Coronary artery (tissue), 2 donors: Measurements from ENCODE around the gene MSI2.

Experiments
- DNase-seq: peaks from one replicate; pipeline ENCODE4 v3.0.0-alpha.2; 2017; ENCODE audit warnings: low spot score
- H3K27ac ChIP-seq, 2 donors: fragments of 200-600 bp; sonication (generic); one replicate each; pipeline ENCODE4 v1.5.1; 2016 to 2019
- H3K4me3 ChIP-seq: fragments of 200-600 bp; sonication (generic); 2 replicates; pipeline ENCODE4 v1.5.1; 2016; ENCODE audit warnings: mild to moderate bottlenecking, moderate library complexity
- TF ChIP-seq, protein P1 (sequence below): fragments of 200-600 bp; sonication (generic); IDR thresholded peaks from one replicate; pipeline ENCODE4 v1.5.1; 2019; ENCODE audit warnings: antibody characterized with exemption

MSI2 gene

DNA sequence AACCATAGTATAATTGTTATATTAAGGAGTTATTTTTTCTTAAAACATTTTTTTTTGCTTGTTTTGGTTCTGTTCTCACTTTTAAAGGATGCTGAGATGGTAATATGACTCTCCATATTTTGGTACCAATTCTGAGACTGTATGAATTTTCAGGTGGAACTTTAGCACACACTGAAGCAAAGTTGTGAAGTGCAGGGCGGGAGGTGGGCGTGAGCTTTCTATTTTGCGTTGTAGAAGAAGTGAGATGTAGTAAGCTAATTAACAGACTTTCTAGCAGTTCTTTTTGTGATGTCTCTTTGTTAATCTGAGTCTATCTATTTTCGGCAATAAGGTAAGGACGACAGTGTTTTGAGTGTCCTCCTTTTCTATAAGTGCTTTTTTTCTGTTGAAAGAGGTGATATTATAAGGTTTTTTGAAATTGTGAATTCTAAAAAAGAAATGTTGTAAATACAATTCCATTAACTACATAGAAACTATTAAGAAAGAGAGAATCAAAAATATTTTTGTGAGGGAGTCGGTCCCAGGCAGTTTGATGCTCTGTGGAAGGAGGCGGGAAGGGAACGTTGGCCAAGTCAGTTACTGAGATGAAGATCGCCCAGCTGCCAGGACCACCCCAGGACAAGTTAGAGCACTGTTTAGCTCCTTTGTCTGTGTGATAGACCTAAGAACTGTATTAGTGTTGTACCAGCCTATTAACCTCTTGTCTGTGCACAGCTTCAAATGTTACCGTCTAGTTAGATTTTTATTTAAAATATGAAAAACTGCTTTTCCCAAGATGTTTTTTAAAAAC, 423.8 kb downstream of the MSI2 start:
- Histone ChIP-seq H3K4me3 (no peak overlapping the region), H3K27ac (no peak overlapping the region)
- TF ChIP-seq, protein P1, sequence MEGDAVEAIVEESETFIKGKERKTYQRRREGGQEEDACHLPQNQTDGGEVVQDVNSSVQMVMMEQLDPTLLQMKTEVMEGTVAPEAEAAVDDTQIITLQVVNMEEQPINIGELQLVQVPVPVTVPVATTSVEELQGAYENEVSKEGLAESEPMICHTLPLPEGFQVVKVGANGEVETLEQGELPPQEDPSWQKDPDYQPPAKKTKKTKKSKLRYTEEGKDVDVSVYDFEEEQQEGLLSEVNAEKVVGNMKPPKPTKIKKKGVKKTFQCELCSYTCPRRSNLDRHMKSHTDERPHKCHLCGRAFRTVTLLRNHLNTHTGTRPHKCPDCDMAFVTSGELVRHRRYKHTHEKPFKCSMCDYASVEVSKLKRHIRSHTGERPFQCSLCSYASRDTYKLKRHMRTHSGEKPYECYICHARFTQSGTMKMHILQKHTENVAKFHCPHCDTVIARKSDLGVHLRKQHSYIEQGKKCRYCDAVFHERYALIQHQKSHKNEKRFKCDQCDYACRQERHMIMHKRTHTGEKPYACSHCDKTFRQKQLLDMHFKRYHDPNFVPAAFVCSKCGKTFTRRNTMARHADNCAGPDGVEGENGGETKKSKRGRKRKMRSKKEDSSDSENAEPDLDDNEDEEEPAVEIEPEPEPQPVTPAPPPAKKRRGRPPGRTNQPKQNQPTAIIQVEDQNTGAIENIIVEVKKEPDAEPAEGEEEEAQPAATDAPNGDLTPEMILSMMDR, result no peak
- peak; percentile 9 for DNase-seq

DNA sequence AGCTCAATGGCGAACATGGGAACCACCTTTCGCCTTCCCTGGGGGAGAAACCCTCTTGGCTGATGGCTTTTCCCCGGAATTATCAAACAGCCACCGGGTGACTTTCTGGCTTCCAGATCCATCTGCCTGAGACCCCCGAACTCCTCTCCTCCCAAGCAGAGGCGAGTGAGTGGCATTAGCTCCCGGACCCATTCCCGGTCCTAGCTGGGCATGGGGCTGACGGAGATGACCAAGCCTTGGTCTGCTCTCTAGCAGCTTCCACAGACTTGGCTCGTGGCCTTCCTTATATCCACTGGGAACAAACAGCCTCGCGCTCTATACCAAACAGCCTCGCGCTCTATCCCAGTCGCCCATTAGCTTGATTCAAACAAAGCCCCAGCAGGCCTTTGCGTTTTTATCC, 426.4 kb downstream of the MSI2 start:
- Histone ChIP-seq H3K4me3 (no peak overlapping the region), H3K27ac (no peak overlapping the region)
- TF ChIP-seq, protein P1, result no peak
- peak; percentile 46 for DNase-seq

DNA sequence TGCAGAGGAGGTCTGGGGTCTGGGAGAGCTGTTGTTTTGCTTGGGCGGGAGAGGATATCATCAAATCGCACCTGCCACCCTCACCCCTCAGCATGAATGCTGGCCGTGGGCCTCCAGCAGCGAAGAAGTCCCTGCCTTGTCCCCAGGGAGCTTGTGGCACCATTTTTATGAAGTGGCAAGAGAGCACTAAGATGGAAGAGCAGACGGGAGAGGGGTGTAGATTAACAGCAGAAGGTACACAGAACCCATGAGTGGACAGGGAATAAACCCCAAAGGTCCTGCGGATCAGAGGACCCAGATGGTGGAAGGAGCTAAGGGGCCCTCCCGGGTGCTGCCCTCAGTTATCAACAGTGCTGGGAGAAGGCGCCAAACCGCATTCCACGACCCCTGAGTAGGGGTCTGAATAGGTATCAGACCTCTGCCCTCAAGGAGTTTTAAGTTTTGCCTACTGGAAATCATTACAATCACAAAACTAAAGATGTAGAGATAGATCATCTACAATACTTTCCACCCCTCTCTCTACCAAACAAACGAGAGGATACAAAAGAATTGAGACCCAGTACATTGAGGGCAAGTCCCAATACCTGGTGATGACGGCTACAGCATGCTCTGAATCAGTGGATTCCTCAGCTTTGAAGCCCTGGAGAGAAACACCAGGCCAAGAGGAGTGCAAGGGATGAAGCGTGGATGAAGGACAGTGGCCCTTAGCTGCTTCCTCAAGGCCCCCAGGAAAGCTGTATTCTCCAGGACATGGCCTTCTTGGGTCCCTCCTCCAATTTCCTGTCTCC, 428.6 kb downstream of the MSI2 start:
- Histone ChIP-seq H3K27ac (no peak overlapping the region), H3K4me3 (no peak overlapping the region)
- TF ChIP-seq, protein P1, result no peak
- peak; percentile 53 for DNase-seq

DNA sequence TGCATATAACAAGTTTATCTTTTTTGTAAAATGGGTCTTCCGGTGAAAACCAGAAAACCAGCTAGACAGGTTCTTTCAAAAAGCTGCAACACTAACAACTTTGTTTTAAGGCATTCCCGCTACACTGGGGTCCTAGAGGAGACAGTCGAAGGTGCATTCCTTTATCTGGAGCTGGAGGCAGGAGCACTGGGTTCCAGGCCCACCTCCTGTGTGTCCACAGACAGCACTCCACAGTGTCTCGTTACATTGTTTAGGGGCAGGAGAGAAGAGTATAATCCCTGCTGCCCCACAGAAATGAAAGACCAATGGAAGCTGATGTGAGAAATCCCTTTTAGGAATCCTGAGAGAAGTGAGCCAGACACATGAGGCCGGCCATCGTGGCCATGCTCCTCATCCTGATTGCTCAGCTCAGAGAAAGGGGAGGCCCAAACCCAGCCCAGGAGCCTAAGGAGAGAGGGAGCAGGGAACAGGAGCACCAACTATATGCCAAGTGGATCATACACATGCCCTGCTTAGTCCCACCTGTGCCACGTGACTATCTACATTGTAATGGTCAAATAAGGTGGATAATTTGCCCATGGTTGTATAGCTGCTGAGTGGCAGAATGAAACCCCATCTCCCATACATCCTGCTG, 429.3 kb downstream of the MSI2 start:
- TF ChIP-seq, protein P1, result no peak
- DNase-seq, result peak; percentile 46
- Histone ChIP-seq H3K4me3 (no peak overlapping the region), H3K27ac (no peak overlapping the region)

DNA sequence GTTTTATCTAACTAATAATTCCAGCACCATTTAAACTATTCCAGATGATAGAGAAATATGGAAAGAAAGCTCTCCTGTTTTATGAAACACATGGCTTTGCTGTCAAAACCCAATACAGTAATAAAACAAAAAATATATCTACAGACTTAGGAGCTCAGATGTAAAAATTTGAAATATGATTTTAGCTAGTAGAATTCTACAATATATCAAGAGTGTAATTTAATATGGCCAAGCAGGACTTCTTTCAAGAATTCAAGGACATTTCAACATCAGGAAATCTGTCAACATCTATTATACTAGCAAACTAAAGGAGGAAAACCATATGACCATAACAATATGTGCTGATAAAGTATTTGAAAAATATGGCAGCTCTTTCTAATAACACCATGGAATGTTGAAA, 431.3 kb downstream of the MSI2 start:
- Histone ChIP-seq H3K27ac (no peak overlapping the region), H3K4me3 (no peak overlapping the region)
- TF ChIP-seq, protein P1, result no peak
- DNase-seq, result no peak

DNA sequence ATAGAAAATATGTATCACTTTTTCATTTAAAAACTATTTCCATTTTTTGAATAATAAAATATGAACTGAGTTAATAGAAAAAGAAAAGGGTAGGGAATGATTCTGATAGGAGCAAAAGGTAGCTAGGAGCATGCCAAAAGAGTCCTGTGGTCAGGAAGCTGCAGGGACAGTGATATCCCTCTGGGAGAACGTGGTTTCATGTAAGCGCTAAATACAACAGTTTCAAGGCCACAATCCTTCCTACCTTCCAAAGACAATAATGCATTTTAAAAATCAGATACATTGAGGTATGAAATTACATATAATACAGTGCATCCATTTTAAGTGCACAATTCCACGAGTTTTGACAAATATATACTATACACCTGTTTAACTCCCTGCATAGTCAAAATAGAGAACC, 432.9 kb downstream of the MSI2 start:
- H3K4me3 ChIP-seq, result no peak overlapping the region
- DNase-seq, result no peak
- TF ChIP-seq, protein P1, result no peak
- no peak overlapping the region for H3K27ac ChIP-seq
